IPS DF 4.7 (cell line): ENCODE data around the gene RCC2.
"Not testable (repeated sequence)": the region's sequence is repeated elsewhere in the genome, so short reads cannot be mapped to it uniquely, and the experiment has no call there.

Experiments used
- DNase-seq: peaks from one replicate; pipeline ENCODE4 v3.0.0-alpha.2; 2013; ENCODE audit warnings: low spot score; ENCODE audit errors: extremely low read depth

RCC2 gene

DNA sequence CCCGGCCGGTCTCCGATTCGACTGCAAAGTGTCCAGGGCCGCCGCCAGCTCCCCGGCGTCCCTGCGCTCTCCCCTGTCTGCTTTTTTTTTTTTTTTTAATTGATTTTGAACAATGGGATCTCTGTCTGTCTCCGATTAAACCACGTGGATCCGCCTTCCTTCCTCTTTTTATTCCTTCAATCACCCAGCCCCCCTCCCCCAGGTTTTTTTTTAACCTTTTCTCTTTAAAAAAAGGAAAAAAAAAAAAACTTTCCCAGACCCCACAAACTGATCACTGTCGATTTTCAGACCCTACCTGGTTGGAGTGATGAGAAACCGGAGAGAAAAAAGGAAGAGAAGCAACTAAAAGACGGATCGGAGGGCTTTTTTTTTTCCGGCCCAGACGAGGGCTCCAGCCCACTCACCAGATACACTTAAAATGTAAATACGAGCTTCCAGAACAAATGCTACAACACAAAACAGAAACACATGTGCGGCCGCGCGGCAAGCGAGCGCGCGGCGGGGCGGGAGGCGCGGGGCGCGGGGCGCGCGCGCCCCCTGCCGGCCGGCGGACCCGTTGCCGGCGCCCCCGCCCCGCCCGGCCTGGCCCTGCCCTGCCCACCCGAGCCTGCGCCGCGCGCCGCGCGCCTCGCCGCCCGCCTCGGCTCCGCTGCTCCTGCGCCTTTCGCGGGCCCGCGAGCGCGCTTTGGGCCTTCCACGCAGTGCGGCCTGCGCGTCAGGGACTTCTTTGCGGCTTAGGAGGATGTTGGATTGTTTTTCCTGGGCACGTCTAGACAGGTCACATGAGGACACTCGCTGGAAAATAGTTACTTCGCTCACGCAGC lies at the start of gene RCC2:
RCC2 (minus strand) TSS at position 428 of the 824 bp plus-strand sequence. CDS start 1,163 bp downstream, outside the sequence.
- DNase-seq, result no peak

DNA sequence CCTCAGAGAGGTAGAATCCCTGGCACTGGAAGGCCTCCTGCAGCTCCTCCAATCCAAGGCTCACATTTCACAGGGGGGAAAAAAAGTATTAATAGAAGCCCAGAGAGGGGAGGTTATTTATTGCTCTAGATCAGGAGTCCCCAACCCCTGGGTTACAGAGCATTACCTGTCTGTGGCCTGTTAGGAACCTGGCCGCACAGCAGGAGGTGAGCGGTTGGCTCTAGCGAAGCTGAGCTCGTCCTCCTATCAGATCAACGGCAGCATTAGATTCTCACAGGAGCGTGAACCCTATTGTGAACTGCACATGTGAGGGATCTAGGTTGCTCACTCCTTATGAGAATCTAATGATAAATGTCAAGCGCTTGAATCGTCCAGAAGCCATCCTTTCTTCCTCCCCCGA lies 46.8 kb upstream of the RCC2 start:
- DNase-seq, result no peak

DNA sequence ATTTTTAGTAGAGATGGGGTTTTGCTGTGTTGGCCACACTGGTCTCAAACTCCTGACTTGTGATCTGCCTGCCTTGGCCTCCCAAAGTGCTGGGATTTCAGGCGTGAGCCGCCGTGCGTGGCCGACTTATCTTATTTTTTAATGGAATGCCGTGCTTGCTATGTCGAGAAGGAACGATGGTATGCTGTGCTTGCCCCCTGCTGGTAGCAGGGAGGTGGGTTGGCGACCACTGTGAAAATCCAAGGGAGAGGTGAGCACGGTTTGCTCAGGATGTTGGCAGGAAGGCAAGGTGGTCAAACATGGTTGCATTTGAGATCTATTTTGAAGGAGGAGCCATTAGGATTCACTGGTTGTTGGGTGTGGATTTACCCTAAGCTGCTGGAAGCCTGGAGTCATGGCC lies 45.8 kb upstream of the RCC2 start:
- no peak for DNase-seq

DNA sequence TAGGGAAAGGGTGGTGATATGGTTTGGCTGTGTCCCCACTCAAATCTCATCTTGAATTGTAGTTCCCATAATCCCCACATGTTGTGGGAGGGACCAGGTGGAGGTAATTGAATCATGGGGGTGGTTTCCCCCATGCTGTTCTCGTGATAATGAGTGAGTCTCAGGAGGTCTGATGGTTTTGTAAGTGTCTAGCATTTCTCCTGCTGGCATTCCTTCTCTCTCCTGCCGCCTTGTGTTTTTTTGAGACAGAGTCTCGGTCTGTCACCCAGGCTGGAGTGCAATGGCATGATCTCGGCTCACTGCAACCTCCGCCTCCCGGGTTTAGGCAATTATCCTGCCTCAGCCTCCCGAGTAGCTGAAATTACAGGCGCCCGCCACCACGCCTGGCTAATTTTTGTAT lies 42.5 kb upstream of the RCC2 start:
- not testable (repeated sequence) for DNase-seq

DNA sequence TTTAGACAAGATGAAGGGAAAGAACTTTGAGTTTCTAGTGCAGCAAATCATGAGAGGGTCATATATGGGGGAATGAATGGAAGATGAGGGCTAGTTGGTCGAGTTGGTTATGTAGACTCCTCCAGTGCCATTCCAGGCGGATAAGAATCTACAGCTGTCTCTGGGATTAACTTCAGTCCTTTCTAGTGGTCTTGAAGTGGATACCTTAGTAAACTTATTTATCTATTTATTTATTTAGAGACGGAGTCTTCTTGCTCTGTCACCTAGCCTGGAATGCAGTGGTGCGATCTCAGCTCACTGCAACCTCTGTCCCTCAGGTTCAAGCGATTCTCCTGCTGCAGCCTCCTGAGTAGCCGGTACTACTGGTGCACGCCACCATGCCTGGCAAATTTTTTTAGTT lies 41.4 kb upstream of the RCC2 start:
- DNase-seq, result no peak

DNA sequence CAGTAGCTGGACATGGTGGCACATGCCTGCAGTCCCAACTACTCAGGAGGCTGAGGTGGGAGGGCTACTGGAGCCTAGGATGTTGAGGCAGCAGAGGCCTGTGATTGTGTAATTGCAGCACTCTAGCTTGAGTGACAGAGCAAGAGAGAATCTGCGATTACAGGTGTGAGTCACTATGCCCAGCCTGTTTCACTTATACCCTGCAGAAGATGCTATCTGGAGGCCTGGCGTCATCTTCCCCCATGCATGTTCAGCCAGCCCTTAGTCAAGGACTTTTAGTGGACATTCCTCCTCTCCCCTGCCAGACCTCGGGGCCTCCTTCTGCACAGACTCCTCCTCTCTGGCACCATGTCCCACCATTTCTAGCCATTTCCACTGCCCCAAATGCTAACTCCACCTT lies 36.3 kb upstream of the RCC2 start:
- no peak for DNase-seq

DNA sequence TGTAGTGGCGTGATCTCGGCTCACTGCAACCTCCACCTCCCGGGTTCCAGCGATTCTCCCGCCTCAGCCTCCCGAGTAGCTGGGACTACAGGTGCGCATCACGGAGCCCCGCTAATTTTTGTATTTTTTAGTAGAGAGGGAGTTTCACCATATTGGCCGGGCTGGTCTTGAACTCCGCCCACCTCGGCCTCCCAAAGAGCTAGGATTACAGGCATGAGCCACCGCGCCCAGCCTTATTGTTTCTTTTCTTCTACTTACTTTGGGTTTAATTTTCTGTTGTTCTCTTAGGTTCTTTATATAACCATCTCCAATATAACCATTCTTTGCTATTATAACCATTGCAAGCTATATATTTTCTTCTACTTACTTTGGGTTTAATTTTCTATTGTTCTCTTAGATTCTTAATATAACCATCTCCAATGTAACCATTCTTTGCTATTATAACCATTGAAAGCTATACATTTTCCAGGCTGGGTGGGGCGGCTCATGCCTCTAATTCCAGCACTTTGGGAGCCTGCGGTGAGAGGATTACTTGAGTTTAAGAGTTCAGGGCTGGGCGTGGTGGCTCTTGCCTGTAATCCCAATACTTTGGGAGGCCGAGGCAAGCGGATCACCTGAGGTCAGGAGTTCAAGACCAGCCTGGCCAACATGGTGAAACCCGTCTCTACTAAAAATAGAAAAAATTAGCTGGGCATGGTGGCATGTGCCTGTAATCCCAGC lies 35.5 kb upstream of the RCC2 start:
- DNase-seq, result not testable (repeated sequence)

DNA sequence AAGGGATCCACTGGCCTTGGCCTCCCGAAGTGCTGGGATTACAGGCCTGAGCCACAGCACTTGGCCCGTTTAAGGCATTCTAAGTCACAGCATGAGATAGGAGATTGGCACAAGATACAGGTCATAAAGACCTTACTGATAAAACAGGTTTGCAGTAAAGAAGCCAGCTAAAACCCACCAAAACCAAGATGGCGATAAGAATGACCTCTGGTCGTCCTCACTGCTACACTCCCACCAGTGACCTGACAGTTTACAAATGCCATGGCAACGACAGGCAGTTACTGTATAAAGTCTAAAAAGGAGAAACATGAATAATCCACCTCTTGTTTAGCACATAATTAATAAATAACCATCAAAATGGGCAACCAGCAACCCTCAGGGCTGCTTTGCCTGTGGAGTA lies 33.3 kb upstream of the RCC2 start:
- no peak for DNase-seq

DNA sequence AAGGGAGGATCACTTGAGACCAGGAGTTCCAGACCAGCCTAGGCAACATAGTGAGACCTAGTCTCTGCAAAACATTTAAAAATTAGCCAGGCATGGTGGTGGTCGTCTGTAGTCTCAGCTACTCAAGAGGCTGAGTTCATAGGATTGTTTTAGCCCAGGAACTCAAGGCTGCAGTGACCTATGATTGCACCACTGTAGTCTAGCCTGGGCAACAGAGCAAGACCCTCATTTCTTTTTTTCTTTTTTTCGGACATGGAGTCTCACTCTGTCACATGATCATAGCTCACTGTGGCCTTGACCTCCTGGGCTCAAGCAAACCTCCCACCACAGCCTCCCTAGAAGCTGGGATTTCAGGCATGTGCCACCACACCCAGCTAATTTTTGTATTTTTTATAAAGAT lies 31.9 kb upstream of the RCC2 start:
- DNase-seq, result no peak

DNA sequence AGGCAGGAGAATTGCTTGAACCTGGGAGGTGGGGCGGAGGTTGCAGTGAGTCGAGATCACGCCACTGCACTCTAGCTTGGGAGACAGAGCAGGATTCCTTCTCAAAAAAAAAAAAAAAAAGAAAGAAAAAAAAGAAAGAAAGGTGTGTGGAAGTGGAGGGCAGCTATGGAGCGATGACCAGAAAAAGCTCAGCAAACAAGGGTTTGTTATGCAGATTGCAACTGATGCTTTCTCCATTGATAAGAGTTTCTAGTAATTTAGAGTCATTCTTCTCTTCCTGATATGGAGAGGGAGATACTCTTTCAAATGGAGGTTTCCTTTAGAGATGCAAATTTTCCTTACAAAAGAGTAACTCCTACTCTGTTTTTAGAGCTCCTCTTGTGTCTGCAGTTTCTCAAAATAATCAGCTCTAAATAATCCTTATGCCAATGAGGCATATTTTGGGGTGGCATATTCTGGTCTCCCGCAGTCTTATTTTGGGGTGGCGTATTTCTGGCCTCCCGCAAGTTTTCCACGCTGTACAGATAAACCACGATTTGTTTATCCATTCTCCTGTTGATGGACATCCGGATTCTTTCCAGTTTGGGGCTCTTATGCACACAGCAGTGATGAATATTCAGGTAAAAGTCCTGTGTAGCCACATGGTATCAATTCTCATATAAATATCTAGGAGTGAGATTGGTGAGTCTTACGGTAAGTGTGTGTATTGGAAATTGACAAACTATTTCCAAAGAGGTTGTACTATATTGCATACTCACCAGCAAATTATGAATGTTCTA lies 30.7 kb upstream of the RCC2 start:
- DNase-seq, result peak; percentile 97

DNA sequence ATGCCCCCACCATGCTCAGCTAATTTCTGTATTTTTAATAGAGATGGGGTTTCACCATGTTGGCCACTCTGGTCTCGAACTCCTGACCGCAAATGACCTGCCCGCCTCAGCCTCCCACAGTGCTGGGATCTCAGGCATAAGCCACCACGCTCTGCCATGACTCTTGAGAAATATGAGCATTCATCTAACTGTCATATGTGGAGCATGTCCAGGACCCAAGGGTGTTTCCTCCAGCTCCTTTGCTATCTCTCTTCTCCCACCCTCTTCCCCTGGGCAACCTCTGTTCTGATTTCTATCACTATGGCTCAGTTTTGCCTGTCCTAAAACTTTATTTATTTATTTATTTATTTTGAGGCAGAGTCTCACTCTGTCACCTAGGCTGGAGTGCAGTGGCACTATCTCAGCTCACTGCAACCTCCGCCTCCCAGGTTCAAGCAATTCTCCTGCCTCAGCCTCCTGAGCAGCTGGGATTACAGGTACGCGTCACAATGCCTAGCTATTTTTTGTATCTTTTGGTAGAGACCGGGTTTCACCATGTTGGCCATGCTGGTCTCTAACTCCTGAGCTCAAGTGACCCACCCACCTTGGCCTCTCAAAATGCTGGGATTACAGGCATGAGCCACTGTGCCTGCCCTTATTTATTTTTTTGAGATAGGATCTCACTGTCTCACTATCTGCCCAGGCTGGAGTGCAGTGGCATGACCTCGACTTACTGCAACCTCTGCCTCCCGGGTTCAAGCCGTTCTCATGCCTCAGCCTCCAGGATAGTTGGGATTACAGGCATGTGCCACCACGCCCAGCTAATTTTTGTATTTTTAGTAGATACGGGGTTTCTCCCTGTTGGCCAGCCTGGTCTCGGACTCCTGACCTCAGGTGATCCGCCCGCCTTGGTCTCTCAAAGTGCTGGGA lies 29.1 kb upstream of the RCC2 start:
- DNase-seq, result not testable (repeated sequence)

DNA sequence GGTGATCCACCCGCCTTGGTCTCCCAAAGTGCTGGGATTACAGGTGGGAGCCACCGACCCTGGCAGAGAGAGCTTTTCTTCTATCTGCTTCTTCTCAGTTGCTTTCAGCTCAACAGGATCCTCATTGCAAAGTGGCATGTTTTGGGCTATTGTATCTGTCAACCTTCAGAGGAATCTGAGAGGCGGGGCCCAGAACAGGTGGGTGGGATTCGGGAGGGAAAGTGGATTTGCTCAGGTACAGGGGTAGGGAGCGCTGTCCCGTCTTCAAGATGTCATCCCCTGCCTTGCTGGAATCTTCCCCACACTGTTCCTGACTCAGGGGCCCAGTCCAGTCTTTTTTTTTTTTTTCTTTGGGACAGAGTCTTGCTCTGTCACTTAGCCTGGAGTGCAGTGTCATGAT lies 26.9 kb upstream of the RCC2 start:
- no peak for DNase-seq

DNA sequence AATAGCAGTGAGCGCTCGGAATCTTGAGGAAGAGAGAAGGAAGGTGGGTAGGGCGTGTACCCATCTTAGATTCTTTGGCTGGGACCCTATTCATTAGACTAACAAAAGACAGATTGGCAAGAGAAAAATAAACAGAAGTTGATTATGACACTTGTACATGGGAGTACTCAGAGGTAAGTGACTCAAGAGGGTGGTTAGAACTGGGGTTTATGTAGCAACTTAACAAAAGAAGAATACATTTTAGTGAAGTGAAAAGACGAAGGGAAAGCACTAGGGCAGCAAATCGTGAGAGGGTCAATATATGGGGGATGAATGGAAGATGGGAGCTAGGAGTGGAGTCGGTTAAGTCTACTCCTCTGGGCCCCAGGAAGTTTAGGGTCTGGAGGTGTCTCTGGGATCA lies 25.8 kb upstream of the RCC2 start:
- no peak for DNase-seq

DNA sequence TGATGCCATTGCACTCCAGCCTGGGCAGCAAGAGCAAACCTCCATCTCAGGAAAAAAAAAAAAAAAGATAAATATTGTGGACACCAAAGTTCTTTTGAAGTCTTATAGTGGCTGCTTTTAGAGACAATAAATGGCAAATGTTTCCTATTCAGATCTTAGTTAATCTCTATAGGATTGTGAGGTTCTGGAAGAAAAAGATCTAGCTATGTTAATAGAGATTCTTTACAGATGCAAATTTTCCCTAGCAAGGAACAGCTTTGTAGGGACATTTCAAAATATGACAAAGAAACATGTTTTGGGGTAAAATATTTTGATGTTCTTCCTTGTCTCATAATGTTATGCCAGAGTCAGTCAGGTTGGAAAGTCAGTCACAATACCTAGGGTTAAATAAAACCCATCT lies 24.5 kb upstream of the RCC2 start:
- DNase-seq, result no peak

DNA sequence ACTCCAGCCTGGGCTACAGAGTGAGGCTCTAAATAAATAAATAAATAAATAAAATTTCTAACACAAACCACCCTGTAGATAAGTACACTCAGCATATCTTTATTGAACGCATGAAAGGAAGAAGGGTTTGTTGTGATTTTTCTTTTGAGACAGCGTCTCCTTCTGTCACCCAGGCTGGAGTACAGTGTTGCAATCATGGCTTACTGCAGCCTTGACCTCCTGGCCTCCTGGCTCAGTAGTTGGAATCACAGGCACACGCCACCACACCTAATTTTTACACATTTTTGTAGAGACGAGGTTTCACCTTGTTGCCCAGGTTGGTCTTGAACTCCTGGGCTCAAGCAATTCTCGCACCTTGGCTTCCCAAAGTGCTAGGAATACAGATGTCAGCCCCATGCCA lies 23.2 kb upstream of the RCC2 start:
- DNase-seq, result no peak

DNA sequence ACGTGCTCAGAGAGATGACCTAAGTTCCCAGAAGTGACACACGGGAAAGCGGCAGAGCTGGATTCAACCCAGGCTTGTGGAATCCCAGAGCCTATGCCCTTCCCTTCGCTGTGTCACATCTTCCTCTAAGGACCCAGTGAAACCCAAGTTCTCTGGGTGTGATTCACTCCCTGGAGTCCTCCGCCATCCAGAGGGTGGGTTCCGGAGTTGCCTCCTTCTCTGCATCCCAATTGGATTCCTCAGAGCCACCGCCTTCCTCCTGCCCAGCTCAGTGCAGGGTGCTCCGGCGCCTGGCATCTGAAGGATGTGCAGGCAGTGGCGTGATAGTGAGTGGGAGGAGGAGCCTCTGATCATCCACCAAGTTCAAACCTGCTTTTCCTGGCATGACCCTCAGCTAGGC lies 20.7 kb upstream of the RCC2 start:
- DNase-seq, result no peak

DNA sequence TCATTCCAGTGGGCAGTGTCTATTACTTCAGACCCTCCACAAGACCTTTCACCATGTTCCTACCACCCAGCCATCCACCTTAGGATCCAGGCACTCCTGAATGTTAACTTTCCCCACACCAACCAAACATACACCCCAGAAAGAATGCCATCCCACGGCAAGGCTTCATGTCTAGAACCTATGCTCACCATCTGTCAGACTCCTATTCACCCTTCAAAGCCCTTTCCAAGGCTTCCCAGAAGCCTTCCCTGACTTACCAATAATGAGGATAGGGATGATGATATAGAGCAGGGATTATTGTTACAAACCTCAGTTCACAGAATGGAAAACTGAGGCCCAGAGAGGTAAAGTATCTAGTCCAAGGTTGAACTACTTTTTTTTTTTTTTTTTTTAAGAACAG lies 19.3 kb upstream of the RCC2 start:
- no peak for DNase-seq

DNA sequence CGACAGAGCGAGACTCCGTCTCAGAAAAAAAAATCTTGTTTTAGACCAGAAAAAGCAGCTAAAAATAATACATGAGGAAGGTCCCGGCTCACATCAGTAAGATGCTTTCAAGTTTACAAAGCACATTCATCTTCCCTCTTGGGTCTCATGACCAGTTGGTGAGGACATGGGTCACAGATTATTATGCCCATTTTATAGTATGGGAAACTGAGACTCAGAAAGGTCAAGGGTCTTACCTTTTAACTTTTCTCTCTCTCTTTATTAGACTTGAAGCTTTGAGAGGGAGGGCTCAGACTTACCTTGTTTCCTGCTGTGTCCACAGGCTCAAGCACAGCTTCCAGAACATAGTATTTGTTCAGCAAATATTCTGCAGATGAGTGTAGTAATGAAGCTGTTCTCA lies 13.2 kb upstream of the RCC2 start:
- DNase-seq, result no peak

DNA sequence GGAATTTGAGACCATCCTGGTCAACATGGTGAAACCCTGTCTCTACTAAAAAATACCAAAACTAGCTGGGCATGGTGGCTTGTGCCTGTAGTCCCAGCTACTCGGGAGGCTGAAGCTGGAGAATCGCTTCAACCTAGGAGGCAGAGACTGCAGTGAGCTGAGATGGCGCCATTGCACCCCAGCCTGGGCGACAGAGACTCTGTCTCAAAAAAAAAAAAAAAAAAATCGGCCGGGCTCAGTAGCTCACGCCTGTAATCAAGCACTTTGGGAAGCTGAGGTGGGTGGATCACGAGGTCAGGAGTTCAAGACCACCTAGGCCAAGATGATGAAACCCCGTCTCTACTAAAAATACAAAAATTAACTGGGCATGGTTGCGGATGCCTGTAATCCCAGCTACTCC lies 12.7 kb upstream of the RCC2 start:
- not testable (repeated sequence) for DNase-seq

DNA sequence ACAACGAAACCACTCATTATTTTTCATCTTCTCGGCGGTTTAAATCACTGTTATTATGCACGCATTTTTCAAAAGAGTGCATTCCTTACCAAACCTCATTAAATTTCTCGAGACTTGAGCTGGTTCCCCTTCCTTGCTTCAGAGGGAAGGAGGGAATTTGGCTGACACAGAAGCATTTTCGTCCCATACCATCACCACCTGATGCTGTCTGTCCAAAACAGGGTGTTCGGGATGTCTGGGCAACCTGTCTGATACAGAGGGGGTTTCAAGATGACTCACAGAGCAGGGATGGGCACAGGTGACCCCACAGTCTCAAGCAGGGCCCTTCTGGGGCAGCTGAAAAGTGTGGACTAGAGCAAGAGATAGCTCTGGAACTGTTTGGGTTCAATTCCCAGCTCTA lies 12.3 kb upstream of the RCC2 start:
- no peak for DNase-seq

DNA sequence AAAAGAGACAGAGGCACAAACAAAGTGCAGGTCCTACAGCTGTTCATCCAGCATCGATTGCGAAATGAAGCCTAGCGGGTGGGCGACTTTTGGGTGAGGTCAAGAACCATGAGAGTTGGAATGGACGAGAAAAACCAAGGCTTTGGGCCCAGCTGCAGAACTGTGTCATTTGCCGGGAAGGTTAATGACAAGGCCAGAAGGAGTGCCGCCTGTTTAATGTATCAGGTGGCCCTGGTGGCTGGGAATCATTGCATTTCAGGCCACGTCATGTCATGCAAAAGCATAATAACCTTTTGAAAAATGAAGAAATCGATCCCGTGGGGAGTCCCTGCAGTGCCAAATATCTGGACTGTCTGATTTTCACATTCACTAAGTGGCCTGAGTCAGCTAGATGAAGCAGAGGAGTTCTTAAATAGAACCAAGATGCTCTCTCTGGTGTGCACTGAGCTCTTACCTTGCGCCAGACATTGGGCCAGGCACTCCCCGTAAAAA lies 8.1 kb upstream of the RCC2 start:
- no peak for DNase-seq
